Heart left ventricle (tissue), 13 donors: ENCODE results near the gene NTRK3.

Experiments used
- POLR2A ChIP-seq, 2 donors: fragments of 450-650 bp; IDR thresholded peaks; one replicate each; pipeline ENCODE4 v1.6.1; 2017; ENCODE audit warnings: antibody characterized with exemption in 2 of 2, mild to moderate bottlenecking in 2 of 2, moderate library complexity in 2 of 2
- TF ChIP-seq, protein P1 (sequence below), 12 donors: fragments of 200-600 bp; sonication (generic) in 4 of 12; IDR thresholded peaks; one replicate each; pipeline versions ENCODE4 v1.5.0 to v1.8.0; 2018 to 2022; ENCODE audit warnings: antibody characterized with exemption in 12 of 12, mild to moderate bottlenecking in 5 of 12
- donor health status: ischemic (EF 13 %, LVEDD 7.1; RV severe dilation, severe dysfunction).
- donor health status: DM: no; HTN: yes; CAD: no.
- donor health status: DM: no; HTN: no; CAD: no.
- donor health status: ischemic (EF 25% LVEDD 6.9; RV normal size, moderate dysfunction).
- donor health status: ischemic (EF 25% LVEDD 5.7; RV mildly dilated, moderate dysfunction).
- donor health status: ischemic (EF 35%, LVEDD 5.7; RV mildly dilated, moderate dysfunction).
- donor health status: nonischemic (EF 11% LVEDD 7.7; RV severe dilation, severe dysfunction).
- donor health status: DM: yes; HTN: yes; CAD: no.
- donor health status: PGD.
- donor health status: ischemic (EF 29% LVEDD 5.4; RV normal size, mild dysfunction).
- donor health status: nonischemic (EF 23%, LVEDD 6.1; RV moderate dilation, normal function).

DNA sequence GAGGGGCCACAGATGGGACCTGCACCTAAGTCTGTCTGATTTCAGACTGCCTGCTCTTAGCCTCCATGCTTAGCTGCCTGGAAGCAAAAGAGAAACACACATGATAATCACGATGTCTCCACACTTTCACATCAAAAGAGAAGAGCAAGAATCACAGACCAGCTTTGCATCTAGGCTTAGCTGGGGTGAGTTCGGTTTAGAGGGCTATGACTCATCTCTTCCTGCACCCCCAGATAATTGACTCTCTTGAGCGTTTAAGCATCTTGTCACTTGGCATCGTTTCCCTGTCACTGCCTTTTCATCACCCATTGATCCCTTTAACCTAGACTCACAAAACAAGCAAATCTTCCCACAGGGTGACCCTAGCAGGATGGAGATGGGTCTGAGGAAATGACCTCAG, 124.0 kb downstream of the NTRK3 start:
- no peak for TF ChIP-seq POLR2A (IDR thresholded peaks at IDR 0.05)
- TF ChIP-seq, protein P1, sequence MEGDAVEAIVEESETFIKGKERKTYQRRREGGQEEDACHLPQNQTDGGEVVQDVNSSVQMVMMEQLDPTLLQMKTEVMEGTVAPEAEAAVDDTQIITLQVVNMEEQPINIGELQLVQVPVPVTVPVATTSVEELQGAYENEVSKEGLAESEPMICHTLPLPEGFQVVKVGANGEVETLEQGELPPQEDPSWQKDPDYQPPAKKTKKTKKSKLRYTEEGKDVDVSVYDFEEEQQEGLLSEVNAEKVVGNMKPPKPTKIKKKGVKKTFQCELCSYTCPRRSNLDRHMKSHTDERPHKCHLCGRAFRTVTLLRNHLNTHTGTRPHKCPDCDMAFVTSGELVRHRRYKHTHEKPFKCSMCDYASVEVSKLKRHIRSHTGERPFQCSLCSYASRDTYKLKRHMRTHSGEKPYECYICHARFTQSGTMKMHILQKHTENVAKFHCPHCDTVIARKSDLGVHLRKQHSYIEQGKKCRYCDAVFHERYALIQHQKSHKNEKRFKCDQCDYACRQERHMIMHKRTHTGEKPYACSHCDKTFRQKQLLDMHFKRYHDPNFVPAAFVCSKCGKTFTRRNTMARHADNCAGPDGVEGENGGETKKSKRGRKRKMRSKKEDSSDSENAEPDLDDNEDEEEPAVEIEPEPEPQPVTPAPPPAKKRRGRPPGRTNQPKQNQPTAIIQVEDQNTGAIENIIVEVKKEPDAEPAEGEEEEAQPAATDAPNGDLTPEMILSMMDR (IDR thresholded peaks at IDR 0.05): no peak
